SU-DHL-6 (cell line): Measurements from ENCODE around the gene PGAM4.

Source experiments
- H2AFZ ChIP-seq: fragments of 200-600 bp; sonication (generic); 2 replicates; pipeline ENCODE4 v1.6.1; 2014; ENCODE audit warnings: low read depth, mild to moderate bottlenecking, moderate library complexity, mixed read lengths, antibody characterized with exemption, low read length; ENCODE audit not compliant: severe bottlenecking
- H3F3A ChIP-seq: fragments of 200-600 bp; shearing (Covaris generic); 2 replicates; pipeline ENCODE4 v1.6.0; 2016; ENCODE audit warnings: antibody characterized with exemption, mild to moderate bottlenecking; ENCODE audit not compliant: insufficient read depth
- H3K27ac ChIP-seq: fragments of 200-600 bp; sonication (generic); 2 replicates; pipeline ENCODE4 v1.5.1; 2016; ENCODE audit warnings: low read depth, mild to moderate bottlenecking, low read length, moderate library complexity, mixed read lengths
- H3K27me3 ChIP-seq: fragments of 200-600 bp; sonication (generic), shearing (Covaris generic); 2 replicates; pipeline ENCODE4 v1.6.0; 2014; ENCODE audit warnings: mild to moderate bottlenecking, low read length
- H3K36me3 ChIP-seq: fragments of 200-600 bp; sonication (generic); 2 replicates; pipeline ENCODE4 v1.6.1; 2014; ENCODE audit warnings: mild to moderate bottlenecking, low read length, mixed read lengths
- H3K4me2 ChIP-seq: fragments of 300-600, 200-600 bp; shearing (Covaris generic), sonication (generic); 2 replicates; pipeline ENCODE4 v1.6.0; 2014; ENCODE audit warnings: low read length, low read depth, mild to moderate bottlenecking; ENCODE audit not compliant: poor library complexity, severe bottlenecking
- H3K4me3 ChIP-seq: fragments of 200-600 bp; sonication (generic); 2 replicates; pipeline ENCODE4 v1.5.1; 2014; ENCODE audit warnings: antibody characterized with exemption, low read length, mild to moderate bottlenecking, mixed read lengths; ENCODE audit not compliant: insufficient read depth, poor library complexity, severe bottlenecking
- H3K79me2 ChIP-seq: fragments of 200-600 bp; sonication (generic); 2 replicates; pipeline ENCODE4 v1.6.1; 2014; ENCODE audit warnings: mild to moderate bottlenecking, low read length, moderate library complexity; ENCODE audit not compliant: insufficient read depth
- H3K9ac ChIP-seq: fragments of 200-600 bp; sonication (generic); 2 replicates; pipeline ENCODE4 v1.7.0; 2014; ENCODE audit warnings: mild to moderate bottlenecking, low read length
- H3K9me2 ChIP-seq: fragments of 200-600 bp; sonication (generic); replicated peaks from 2 replicates; pipeline ENCODE4 v1.6.1; 2014; ENCODE audit warnings: low read length; ENCODE audit not compliant: insufficient read depth
- H3K9me3 ChIP-seq: fragments of 200-600 bp; sonication (generic); 2 replicates; pipeline ENCODE4 v1.6.1; 2014; ENCODE audit warnings: low read length, mixed read lengths; ENCODE audit not compliant: insufficient read depth
- H4K20me1 ChIP-seq: fragments of 200-600 bp; sonication (generic); 2 replicates; pipeline ENCODE4 v1.6.1; 2014; ENCODE audit warnings: low read depth, mild to moderate bottlenecking, antibody characterized with exemption, low read length, moderate library complexity, mixed read lengths
- CTCF ChIP-seq: fragments of 200-600 bp; sonication (generic); IDR thresholded peaks from one replicate; pipeline ENCODE4 v1.5.1; 2017; ENCODE audit warnings: antibody characterized with exemption, mild to moderate bottlenecking, low read length, moderate library complexity; ENCODE audit not compliant: insufficient read depth, poor library complexity, severe bottlenecking
- EZH2phosphoT487 ChIP-seq: fragments of 200-600 bp; sonication (generic), shearing (Covaris generic); conservative IDR thresholded peaks from 2 replicates; pipeline ENCODE4 v1.6.1; 2018; ENCODE audit warnings: mild to moderate bottlenecking, antibody characterized with exemption, low read length, moderate library complexity, mixed read lengths

PGAM4 gene

GRCh38 chrX:77938083-77938680 lies 31.3 kb downstream of the PGAM4 start:
- TF ChIP-seq EZH2phosphoT487 (no peak), CTCF (no peak)
- Histone ChIP-seq H3K27me3 (no peaks in the 10 kb centered on the region), H4K20me1 (no peaks in the 10 kb centered on the region), H3K9ac (no peak overlapping the region), H2AFZ (no peak overlapping the region), H3K9me3 (no peaks in the 10 kb centered on the region), H3K36me3 (no peaks in the 10 kb centered on the region), H3K4me3 (no peak overlapping the region), H3K4me2 (no peak overlapping the region), H3K27ac (no peak overlapping the region), H3F3A (no peaks in the 10 kb centered on the region; the same call in 1 of the 2 replicates), H3K79me2 (no peaks in the 10 kb centered on the region), H3K9me2 (no peaks in the 10 kb centered on the region)

GRCh38 chrX:77937291-77937690 lies 32.1 kb downstream of the PGAM4 start:
- no peak overlapping the region for H3K4me2 ChIP-seq
- no peak overlapping the region for H3K27ac ChIP-seq
- H3K9ac ChIP-seq, result no peak overlapping the region

GRCh38 chrX:77936299-77936698 lies 33.1 kb downstream of the PGAM4 start:
- H2AFZ ChIP-seq, result no peak overlapping the region
- no peaks in the 10 kb centered on the region for H3K79me2 ChIP-seq
- H3K36me3 ChIP-seq, result no peaks in the 10 kb centered on the region
- H3K4me2 ChIP-seq, result no peak overlapping the region
- H3K9me3 ChIP-seq, result no peaks in the 10 kb centered on the region
- no peaks in the 10 kb centered on the region for H3K9me2 ChIP-seq
- no peaks in the 10 kb centered on the region; the same call in 1 of the 2 replicates for H3F3A ChIP-seq
- H3K27me3 ChIP-seq, result no peaks in the 10 kb centered on the region
- no peak overlapping the region for H3K27ac ChIP-seq
- no peaks in the 10 kb centered on the region for H4K20me1 ChIP-seq
- no peak overlapping the region for H3K4me3 ChIP-seq
- H3K9ac ChIP-seq, result no peak overlapping the region
- TF ChIP-seq EZH2phosphoT487 (no peak), CTCF (no peak)

More at GRCh38 chrX:77937291-77937690, 32.1 kb downstream of the PGAM4 start:
- Histone ChIP-seq H3K9me3 (no peaks in the 10 kb centered on the region), H3K79me2 (no peaks in the 10 kb centered on the region), H3K4me3 (no peak overlapping the region), H3F3A (no peaks in the 10 kb centered on the region; the same call in 1 of the 2 replicates), H3K9me2 (no peaks in the 10 kb centered on the region), H3K27me3 (no peaks in the 10 kb centered on the region), H3K36me3 (no peaks in the 10 kb centered on the region), H2AFZ (no peak overlapping the region), H4K20me1 (no peaks in the 10 kb centered on the region)
- TF ChIP-seq CTCF (no peak), EZH2phosphoT487 (no peak)
